Tibial nerve (tissue), 4 donors: ENCODE measurements around the gene PDK3. TPM values are rescaled to one million over a fixed set of nuclear protein-coding genes. Genes with fewer than 3 reads are reported as not detected.

Experiments used
- DNase-seq, 2 donors: peaks; one replicate each; pipeline ENCODE4 v3.0.0-alpha.2; 2019; ENCODE audit warnings: low spot score in 2 of 2
- H3K27ac ChIP-seq, 4 donors: fragments of 200-600 bp; sonication (generic) in 3 of 4; one replicate each; pipeline ENCODE4 v1.5.1; 2017 to 2019; ENCODE audit warnings: mild to moderate bottlenecking in 1 of 4
- H3K27me3 ChIP-seq, 2 donors: fragments of 200-600 bp; sonication (generic) in 1 of 2; one replicate each; pipeline versions ENCODE4 v1.5.1 to v1.6.0; 2017 to 2019
- H3K36me3 ChIP-seq, 3 donors: fragments of 200-600 bp; sonication (generic); one replicate each; pipeline ENCODE4 v1.5.1; 2018 to 2019
- H3K4me1 ChIP-seq, 4 donors: fragments of 200-600 bp; sonication (generic) in 3 of 4; one replicate each; pipeline ENCODE4 v1.5.1; 2017 to 2019
- H3K4me3 ChIP-seq, 4 donors: fragments of 200-600 bp; sonication (generic) in 3 of 4; one replicate each; pipeline ENCODE4 v1.5.1; 2017 to 2019; ENCODE audit warnings: mild to moderate bottlenecking in 1 of 4, moderate library complexity in 1 of 4
- H3K9me3 ChIP-seq, 4 donors: fragments of 200-600 bp; sonication (generic) in 3 of 4; one replicate each; pipeline ENCODE4 v1.5.1; 2017 to 2019
- EP300 ChIP-seq, 2 donors: sonication (generic); formaldehyde crosslinking; IDR thresholded peaks; one replicate each; pipeline ENCODE4 v1.6.1; 2017; ENCODE audit warnings: antibody characterized with exemption in 2 of 2, mild to moderate bottlenecking in 1 of 2
- POLR2A ChIP-seq, 2 donors: fragments of 450-650 bp; IDR thresholded peaks; one replicate each; pipeline ENCODE4 v1.6.1; 2017; ENCODE audit warnings: antibody characterized with exemption in 2 of 2, mild to moderate bottlenecking in 2 of 2, moderate library complexity in 2 of 2
- WGBS, 2 donors: methylation state at CpG; one replicate each; pipeline ENCODE4 v1.1.5; 2018; 5-methylcytosine and 5-hydroxymethylcytosine counted together
- total RNA-seq, 4 donors: library from RNA; depleted of rRNA; stranded (reverse); fragments of >200 nt; gene quantifications; one replicate each; pipeline ENCODE4 v1.1.0, GENCODE V29; 2016
- TF ChIP-seq, protein P1 (sequence below), 5 experiments: fragments of 200-600 bp in 3 of 5; fragments of 450-650 bp in 2 of 5; sonication (generic) in 3 of 5; IDR thresholded peaks; one replicate each; pipeline ENCODE4 v1.5.1; 2016 to 2019; ENCODE audit warnings: antibody characterized with exemption in 5 of 5, mild to moderate bottlenecking in 3 of 5, moderate library complexity in 2 of 5

PDK3 gene
- total RNA-seq, 4 donors from 2014 or later = 18.3 to 39.8 (median 31.3) TPM

DNA sequence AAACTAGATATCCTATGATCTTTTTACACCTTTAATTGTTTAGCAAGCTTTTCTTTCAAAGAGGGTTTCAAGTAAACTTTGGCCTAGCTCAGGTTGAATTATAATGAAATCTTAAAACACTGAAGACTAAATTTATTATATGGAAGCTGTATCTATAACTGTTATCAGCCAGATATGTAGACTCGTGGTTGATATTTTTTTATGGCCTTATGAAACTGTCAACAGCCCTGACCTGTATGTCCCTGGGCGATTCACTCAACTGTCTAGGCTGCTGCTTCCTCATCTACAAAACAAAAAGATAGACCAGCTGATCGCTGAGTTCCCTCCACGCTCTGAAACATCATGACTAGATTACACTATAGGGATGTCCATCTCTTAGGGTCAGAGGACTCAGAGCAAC, 21.2 kb upstream of the PDK3 start:
- Histone ChIP-seq H3K9me3 (no peaks in the 10 kb centered on the region), H3K27me3 (no peaks in the 10 kb centered on the region), H3K36me3 (no peaks in the 10 kb centered on the region), H3K27ac (peak overlapping the region in 1 of 4 donors; percentile 70), H3K4me1 (peaks cover 0 to under 1% (median 0%) of the 10 kb centered on the region in 4 donors), H3K4me3 (no peak overlapping the region)
- no peak for DNase-seq
- TF ChIP-seq, protein P1, sequence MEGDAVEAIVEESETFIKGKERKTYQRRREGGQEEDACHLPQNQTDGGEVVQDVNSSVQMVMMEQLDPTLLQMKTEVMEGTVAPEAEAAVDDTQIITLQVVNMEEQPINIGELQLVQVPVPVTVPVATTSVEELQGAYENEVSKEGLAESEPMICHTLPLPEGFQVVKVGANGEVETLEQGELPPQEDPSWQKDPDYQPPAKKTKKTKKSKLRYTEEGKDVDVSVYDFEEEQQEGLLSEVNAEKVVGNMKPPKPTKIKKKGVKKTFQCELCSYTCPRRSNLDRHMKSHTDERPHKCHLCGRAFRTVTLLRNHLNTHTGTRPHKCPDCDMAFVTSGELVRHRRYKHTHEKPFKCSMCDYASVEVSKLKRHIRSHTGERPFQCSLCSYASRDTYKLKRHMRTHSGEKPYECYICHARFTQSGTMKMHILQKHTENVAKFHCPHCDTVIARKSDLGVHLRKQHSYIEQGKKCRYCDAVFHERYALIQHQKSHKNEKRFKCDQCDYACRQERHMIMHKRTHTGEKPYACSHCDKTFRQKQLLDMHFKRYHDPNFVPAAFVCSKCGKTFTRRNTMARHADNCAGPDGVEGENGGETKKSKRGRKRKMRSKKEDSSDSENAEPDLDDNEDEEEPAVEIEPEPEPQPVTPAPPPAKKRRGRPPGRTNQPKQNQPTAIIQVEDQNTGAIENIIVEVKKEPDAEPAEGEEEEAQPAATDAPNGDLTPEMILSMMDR (IDR thresholded peaks at IDR 0.05) = no peak
- TF ChIP-seq EP300 (IDR thresholded peaks at IDR 0.05) (no peak), POLR2A (IDR thresholded peaks at IDR 0.05) (no peak)
- 67 to 89% methylated on average over 4 of the region's 4 CpGs for WGBS, 2 donors

DNA sequence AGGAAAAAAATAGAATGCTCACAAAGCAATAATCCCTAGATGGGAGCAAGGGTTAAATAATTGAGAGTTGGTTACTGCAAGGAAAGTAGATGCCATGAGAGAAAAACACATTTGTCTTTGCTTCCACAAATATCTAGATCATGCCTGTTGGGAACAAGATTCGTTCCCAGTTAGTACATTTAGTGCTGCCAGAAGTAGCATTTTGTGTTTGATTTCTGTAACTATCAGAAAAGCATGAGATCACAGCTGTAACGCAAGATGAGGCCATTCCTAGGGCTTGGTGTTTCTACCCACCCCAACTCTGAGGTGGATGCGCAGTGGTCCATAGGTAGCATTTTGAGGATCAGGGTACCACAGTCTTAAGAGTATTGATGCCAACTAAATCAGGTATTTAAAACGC, 20.4 kb upstream of the PDK3 start:
- Histone ChIP-seq H3K27ac (peak overlapping the region in 2 of 4 donors; percentile 3 to 70), H3K27me3 (no peaks in the 10 kb centered on the region), H3K9me3 (no peaks in the 10 kb centered on the region), H3K4me3 (no peak overlapping the region), H3K36me3 (no peaks in the 10 kb centered on the region), H3K4me1 (peaks cover 0 to 7% (median 0%) of the 10 kb centered on the region in 4 donors)
- TF ChIP-seq EP300 (IDR thresholded peaks at IDR 0.05) (peak in 1 of 2 donors; percentile 56), POLR2A (IDR thresholded peaks at IDR 0.05) (no peak)
- TF ChIP-seq, protein P1 (IDR thresholded peaks at IDR 0.05) = no peak
- DNase-seq = peak in 1 of 2 donors; percentile 5
- 76 to 78% methylated on average over 3 to 4 of the region's 4 CpGs for WGBS, 2 donors

DNA sequence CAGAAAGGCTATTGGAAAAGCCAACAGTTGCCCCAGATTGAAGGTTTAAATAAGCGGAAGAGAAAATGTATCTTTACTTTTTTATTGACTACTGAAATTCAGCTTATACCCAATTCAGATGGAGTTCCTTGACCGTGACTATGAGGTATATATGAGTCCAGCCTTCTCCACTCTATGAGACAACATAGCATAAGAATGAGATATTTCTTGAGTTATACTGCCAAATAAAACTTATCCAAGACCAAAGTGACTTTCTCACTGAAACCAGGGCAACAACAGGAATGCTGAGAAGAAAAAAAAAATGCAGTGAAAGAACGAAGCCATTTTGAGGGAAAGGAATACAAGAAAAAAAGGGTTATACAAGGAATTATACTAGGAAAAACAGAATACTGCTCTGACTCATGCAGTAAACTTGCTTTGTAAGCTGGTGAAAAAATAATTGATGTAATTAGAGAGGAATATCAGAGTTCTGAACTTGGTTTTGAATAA, 16.3 kb upstream of the PDK3 start:
- H3K9me3 ChIP-seq = no peaks in the 10 kb centered on the region
- H3K27me3 ChIP-seq = no peaks in the 10 kb centered on the region
- WGBS, 2 donors = 33 to 60% methylated on average over 3 of the region's 3 CpGs
- DNase-seq = no peak
- no peaks in the 10 kb centered on the region for H3K36me3 ChIP-seq
- peak overlapping the region in 3 of 4 donors; percentile 15 to 56 (median 32) for H3K27ac ChIP-seq
- no peak overlapping the region for H3K4me3 ChIP-seq
- TF ChIP-seq POLR2A (IDR thresholded peaks at IDR 0.05) (no peak), EP300 (IDR thresholded peaks at IDR 0.05) (no peak)
- peaks cover 0 to 7% (median 0%) of the 10 kb centered on the region in 4 donors for H3K4me1 ChIP-seq

DNA sequence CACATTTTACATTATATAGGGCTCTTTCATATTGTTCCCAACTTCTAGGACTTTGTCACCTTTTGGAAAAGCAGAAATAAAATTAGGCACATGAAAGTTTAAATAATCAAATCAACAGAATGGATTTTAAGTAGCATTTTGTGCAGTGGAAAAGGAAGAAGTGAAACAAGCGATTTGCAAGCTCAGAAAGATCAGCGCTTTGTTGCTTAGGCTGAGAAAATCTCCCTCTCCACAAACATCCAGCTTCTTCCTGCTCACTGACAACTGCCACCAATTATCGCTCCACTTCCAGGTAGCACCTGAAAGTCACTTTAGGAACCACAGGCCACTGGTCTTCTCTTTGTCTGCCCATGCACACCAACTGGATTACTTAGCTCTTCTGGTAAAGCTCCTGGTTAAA, 2.0 kb upstream of the PDK3 start:
- TF ChIP-seq EP300 (IDR thresholded peaks at IDR 0.05) (no peak), POLR2A (IDR thresholded peaks at IDR 0.05) (no peak)
- TF ChIP-seq, protein P1 (IDR thresholded peaks at IDR 0.05) = no peak
- Histone ChIP-seq H3K4me3 (no peak overlapping the region), H3K36me3 (no peaks in the 10 kb centered on the region), H3K4me1 (peaks cover 0 to 10% (median 0%) of the 10 kb centered on the region in 4 donors), H3K27me3 (peaks cover 0 to 3% of the 10 kb centered on the region in 2 donors), H3K27ac (no peak overlapping the region), H3K9me3 (no peaks in the 10 kb centered on the region)
- WGBS, 2 donors = 63 to 86% methylated on average over 3 of the region's 3 CpGs
- DNase-seq = no peak

DNA sequence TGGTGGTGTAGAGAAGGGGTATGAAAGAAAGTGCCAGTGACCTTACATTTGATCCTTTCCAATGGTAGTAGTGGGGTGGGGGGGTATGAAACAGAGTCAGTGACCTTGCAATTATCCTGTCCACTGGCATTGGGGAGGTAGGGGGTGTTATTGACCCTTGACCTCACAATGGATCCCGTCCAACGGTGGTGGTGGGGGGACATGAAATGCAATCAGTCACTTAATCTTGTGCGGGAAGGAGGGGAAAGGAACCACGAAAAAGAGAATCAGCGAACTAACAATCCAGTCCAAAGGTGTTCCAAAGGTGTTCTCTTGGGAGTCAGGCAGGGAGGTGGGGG, 619 bp upstream of the PDK3 start:
- Histone ChIP-seq H3K4me3 (peak overlapping the region; percentile 51 to 83 (median 68)), H3K36me3 (no peaks in the 10 kb centered on the region), H3K27me3 (peaks cover 0 to 3% of the 10 kb centered on the region in 2 donors), H3K9me3 (no peaks in the 10 kb centered on the region), H3K27ac (peak overlapping the region; percentile 31 to 90 (median 86)), H3K4me1 (peaks cover 0 to 18% (median 0%) of the 10 kb centered on the region in 4 donors)
- DNase-seq = peak in 1 of 2 donors; percentile 6
- no peak for TF ChIP-seq EP300 (IDR thresholded peaks at IDR 0.05)
- no peak for TF ChIP-seq POLR2A (IDR thresholded peaks at IDR 0.05)
- TF ChIP-seq, protein P1 (IDR thresholded peaks at IDR 0.05) = no peak
- WGBS, 2 donors = 9 to 36% methylated on average over 5 of the region's 5 CpGs
